Astrocyte of the cerebellum (primary cell): ENCODE data around the gene SKIC2.
"Not testable (repeated sequence)": the region's sequence is repeated elsewhere in the genome, so short reads cannot be mapped to it uniquely, and the experiment has no call there.

Experiments used
- DNase-seq: peaks from one replicate; pipeline ENCODE4 v3.0.0-alpha.2; 2011; ENCODE audit warnings: low read depth
- H3K4me3 ChIP-seq: 2 replicates; pipeline ENCODE4 v1.5.1; 2011; ENCODE audit warnings: mild to moderate bottlenecking, low read depth, low read length, moderate library complexity
- in situ Hi-C: cut with HindIII; loops from 2 replicates; pipeline ENCODE4 v1.10.0; 2017; ENCODE audit warnings: low sequenced_read_pairs

SKIC2 gene

DNA sequence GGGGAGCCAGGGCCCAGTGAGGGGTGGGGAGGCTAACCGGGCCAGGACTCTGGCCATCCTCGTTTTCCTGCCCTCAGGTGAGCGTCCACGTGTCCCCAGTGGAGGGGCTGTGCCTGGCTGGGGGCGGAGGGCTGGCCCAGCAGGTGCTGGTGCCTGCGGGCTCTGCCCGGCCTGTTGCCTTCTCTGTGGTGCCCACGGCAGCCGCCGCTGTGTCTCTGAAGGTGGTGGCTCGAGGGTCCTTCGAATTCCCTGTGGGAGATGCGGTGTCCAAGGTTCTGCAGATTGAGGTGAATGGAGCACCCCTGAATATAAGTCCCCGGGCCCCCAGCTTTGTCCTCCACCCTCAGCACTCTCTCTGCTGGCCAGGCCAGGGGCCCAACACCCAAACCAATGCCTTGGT, 35.4 kb downstream of the SKIC2 start:
- in situ Hi-C loops, DNase-seq, H3K4me3 ChIP-seq: not testable (repeated sequence)

DNA sequence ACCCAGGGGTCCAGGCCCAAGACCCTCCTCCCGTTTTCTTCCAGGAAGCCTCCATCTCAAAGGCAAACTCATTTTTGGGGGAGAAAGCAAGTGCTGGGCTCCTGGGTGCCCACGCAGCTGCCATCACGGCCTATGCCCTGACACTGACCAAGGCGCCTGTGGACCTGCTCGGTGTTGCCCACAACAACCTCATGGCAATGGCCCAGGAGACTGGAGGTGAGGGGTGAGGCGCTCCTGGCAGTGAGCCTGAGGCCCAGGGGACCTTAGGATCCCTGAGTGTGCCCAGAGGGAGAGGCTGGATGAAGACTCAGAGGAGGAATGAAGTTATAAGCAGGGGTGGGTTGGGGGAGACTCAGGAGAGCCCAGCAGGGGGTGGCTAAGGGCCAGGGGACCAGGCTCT, 37.4 kb downstream of the SKIC2 start:
- H3K4me3 ChIP-seq, in situ Hi-C loops, DNase-seq: not testable (repeated sequence)

DNA sequence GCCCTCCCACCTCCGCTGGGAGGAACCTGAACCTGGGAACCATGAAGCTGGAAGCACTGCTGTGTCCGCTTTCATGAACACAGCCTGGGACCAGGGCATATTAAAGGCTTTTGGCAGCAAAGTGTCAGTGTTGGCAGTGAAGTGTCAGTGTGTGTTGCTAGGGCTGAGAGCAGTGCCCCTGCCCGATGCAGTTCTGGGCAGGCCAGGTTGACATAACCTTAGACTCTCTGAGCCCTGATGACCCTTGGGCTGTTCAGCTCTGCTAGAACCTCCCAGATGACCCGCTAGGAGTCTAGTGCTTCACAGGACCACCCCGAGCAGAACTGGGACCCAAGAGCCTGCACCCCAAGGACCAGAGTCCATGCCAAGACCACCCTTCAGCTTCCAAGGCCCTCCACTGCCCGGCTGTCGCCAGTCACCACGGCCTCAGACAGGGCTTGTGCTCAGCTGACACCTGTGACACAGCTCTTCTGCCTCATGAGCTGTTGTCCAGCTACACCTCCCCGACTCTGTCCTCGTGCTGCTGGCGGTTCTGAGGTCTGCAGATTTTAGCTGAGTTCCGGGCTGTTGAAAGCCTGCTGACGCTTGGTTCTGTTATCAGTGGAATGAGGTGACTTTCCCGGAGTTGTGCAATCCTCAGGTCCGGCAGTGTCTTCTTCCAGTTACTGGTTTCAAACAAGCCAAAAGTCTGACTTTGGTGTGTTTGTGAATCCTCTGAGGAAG, 43.7 kb downstream of the SKIC2 start:
- DNase-seq, H3K4me3 ChIP-seq, in situ Hi-C loops: not testable (repeated sequence)

DNA sequence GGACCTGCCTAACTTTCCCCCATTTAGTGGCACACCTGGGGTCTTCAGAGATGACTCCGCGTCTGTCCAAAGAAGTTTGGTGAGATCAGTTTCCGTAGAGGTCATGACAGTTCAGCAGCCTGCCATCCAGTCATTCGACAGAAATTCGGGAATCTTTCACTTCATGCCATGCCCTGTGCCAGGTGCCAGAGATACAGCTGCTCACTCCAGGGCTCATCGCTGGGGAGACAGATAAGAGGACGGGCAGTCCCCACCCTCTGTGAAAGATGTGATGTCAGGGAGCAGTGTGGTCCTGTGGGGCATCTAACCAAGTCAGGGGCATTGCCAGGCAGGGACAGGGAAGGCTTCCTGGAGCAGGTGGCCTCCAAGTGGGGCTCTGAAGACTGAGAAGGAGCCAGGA, 44.3 kb downstream of the SKIC2 start:
- in situ Hi-C loops, H3K4me3 ChIP-seq, DNase-seq: not testable (repeated sequence)

DNA sequence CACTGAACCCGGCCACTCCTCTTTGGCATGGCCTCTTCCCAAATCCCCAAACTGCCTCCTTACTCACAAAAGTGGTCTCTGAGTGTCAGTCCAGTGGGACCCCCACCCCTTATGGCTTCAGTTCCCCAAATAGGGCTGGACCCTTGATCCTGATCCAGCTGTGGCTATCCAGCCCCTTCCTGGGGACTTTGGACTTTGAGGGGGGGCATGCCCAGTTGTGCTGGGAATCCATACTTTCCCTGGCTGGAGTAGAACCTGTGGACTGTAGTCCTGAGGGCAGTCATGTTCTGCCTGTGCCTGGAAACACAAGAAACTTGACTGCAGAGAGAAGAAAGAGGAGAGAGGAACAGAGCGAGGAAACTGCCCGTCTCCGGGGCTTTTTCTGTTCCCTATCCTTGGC, 45.4 kb downstream of the SKIC2 start:
- DNase-seq, H3K4me3 ChIP-seq, in situ Hi-C loops: not testable (repeated sequence)

GRCh38 chr6:32004864-32005537, 46.0 kb downstream of the SKIC2 start:
- DNase-seq, H3K4me3 ChIP-seq, in situ Hi-C loops: not testable (repeated sequence)

DNA sequence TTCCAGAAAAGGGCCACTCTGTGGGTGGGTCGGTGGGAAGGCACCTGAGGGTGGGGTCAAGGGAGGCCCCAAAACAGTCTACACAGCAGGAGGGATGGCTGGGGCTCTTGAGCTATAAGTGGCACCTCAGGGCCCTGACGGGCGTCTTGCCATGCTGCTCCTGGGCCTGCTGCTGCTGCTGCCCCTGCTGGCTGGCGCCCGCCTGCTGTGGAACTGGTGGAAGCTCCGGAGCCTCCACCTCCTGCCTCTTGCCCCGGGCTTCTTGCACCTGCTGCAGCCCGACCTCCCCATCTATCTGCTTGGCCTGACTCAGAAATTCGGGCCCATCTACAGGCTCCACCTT, 46.5 kb downstream of the SKIC2 start:
- H3K4me3 ChIP-seq, in situ Hi-C loops, DNase-seq: not testable (repeated sequence)

- in situ Hi-C loops, H3K4me3 ChIP-seq, DNase-seq: not testable (repeated sequence)
These were observed 47.1 kb downstream of the SKIC2 start for GRCh38 chr6:32005991-32006529.

GRCh38 chr6:32007086-32007485, 48.1 kb downstream of the SKIC2 start:
- DNase-seq, in situ Hi-C loops, H3K4me3 ChIP-seq: not testable (repeated sequence)

DNA sequence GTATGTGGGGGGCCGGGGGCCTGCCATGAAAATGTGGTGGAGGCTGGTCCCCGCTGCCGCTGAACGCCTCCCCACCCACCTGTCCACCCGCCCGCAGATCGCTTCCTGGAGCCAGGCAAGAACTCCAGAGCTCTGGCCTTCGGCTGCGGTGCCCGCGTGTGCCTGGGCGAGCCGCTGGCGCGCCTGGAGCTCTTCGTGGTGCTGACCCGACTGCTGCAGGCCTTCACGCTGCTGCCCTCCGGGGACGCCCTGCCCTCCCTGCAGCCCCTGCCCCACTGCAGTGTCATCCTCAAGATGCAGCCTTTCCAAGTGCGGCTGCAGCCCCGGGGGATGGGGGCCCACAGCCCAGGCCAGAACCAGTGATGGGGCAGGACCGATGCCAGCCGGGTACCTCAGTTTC, 49.1 kb downstream of the SKIC2 start:
- in situ Hi-C loops, DNase-seq, H3K4me3 ChIP-seq: not testable (repeated sequence)

GRCh38 chr6:32008616-32009015, 49.6 kb downstream of the SKIC2 start:
- DNase-seq, in situ Hi-C loops, H3K4me3 ChIP-seq: not testable (repeated sequence)

DNA sequence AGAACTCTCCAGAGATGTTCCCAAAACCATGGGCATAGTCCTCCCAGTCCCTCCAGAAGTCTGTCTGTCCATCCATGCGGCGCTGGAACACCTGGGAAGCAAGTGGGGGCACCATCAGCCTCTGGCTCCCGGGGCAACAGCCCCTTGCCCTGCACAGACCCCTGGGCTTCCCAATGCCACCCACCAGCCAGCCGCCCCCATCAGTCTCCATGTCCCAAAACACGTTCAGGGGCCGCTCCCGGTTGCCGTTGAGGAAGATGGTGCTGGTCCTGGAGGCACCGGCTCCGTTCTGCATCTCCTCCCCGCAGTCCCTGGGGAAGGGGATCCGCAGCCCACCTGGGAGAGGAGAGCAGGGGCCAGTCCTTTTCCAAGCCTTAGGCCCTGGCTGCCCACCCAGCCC, 50.6 kb downstream of the SKIC2 start:
- DNase-seq, H3K4me3 ChIP-seq, in situ Hi-C loops: not testable (repeated sequence)

DNA sequence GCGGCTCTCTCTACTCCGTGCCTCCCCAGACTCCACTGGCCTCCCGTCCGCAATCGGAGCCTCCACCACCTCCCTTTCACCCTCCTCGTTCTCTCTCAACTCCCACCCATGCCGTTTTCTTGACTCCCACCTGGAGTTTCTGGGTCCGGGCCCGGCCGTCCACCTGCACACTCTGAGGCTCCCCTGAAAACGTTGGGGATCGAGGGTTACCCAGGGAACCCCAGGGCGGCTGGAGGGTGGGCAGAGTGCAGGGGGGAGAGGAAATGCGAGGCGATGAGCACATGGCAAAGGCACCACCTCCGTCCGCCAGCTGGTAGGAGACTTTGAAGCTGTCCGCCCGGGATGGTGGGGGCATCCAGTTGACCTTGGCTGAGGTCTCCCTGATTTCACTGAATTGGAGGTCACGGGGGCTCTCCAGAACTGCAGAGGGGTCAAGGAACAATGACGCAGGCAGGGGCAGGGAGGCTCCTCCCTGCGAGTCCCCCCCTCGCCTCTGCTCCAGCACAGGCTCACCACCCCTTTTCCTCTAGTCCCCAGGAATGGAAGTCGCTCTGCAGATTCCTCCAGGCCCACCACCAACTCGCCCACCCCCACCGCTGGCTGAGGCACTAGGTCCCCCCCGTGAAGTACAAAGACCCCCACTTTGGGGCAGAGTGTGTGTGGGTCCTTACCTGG, 52.0 kb downstream of the SKIC2 start:
- DNase-seq, H3K4me3 ChIP-seq, in situ Hi-C loops: not testable (repeated sequence)

DNA sequence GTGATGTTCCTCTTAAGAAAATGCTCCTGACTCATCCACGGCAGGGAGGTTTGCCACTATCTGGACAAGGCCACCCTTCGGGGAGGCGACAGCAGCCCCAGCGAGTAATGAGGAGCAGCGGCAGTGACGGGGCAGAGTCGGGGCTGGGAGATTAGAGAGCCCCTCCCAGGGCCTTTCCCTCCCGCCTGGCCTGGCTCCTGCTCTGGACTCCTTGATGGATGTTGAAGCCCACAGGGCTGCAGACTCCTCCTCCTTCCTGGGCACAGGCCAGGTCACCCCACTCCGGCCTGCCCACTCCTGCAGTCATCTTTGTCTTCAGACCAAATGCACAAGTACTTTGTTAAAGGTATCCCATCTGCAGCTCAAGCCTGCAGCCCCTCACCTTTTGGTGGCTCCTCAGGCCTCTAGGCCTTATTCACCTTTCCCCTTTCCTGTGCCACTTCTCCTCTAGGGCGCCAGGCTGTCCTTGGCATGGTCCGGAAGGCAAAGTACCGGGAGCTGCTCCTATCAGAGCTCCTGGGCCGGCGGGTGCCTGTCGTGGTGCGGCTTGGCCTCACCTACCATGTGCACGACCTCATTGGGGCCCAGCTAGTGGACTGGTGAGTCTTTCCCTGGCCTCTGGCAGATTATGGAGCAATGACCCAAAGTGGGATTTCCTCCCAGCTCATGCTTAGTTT, 54.1 kb downstream of the SKIC2 start:
- in situ Hi-C loops: not testable (repeated sequence)

DNA sequence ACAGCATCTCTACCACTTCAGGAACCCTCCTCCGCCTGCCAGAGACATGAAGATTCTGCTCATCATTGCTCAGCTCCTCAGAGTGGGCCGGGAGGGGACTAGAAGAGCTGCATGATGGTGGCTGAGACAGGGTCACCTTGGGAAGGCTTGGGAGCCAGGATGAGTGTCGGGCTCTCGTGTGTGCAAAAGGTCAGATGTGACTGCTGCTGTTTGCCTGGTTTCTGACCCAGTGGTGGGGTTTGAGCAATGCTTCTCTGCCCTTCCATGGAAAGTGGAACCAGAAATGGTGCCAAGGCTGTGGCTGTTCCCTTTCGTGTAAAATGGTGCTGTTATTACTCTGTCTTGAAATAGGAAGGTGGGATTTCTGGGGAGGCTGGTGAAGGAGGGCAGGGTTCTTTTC, 54.8 kb downstream of the SKIC2 start:
- H3K4me3 ChIP-seq, in situ Hi-C loops, DNase-seq: not testable (repeated sequence)

More for the DNA sequence above, 54.1 kb downstream of the SKIC2 start:
- not testable (repeated sequence) for DNase-seq, H3K4me3 ChIP-seq

DNA sequence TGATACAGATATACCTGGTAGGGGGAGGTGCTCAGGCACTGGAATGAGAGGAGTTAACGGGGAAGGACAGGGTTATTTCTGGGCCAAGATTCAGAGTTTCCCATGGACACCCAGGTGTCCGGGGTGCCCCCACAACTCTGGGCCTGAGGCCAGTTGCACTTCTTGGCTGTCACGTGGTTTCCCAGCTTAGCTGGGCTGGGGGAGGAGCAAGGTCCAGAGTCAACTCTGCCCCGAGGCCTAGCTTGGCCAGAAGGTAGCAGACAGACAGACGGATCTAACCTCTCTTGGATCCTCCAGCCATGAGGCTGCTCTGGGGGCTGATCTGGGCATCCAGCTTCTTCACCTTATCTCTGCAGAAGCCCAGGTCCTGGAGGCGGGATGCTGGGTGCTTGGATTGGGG, 55.6 kb downstream of the SKIC2 start, which contains the start of gene C4B:
Gene C4B (plus strand): TSS at position 249 of the 400 bp plus-strand sequence. CDS start 51 bp downstream, at position 300.
- in situ Hi-C loops, DNase-seq, H3K4me3 ChIP-seq: not testable (repeated sequence)
